Endothelial cell of umbilical vein (primary cell): ENCODE measurements around the gene RTCB. TPM values are rescaled to one million over a fixed set of nuclear protein-coding genes. Genes with fewer than 3 reads are reported as not detected.
A peak's percentile ranks its signal among the peaks of the same experiment; 100 is the strongest.

ENCODE experiments used
- BruUV-seq: library from RNA; stranded (reverse); fragments of 400-500 nt; replicated peaks from 2 replicates; lab custom pipeline; 2021; lab: Mats Ljungman, UMichigan
- CTCF ChIA-PET: fragments of 300-600, 350-600 bp; sonication (Branson Sonifier 250); formaldehyde crosslinking; loops from one replicate; lab custom pipeline; 2021; ENCODE audit warnings: antibody characterized with exemption, inconsistent platforms; lab: Charles Lee
- POLR2A ChIA-PET: fragments of 300-600, 350-600 bp; sonication (Branson Sonifier 250); formaldehyde crosslinking; loops from one replicate; lab custom pipeline; 2021; ENCODE audit warnings: antibody characterized with exemption, inconsistent platforms; lab: Charles Lee
- DNase-seq: peaks from one replicate; pipeline ENCODE4 v3.0.0-alpha.2; 2011; ENCODE audit warnings: low read depth, low spot score
- FAIRE-seq: peaks from 2 replicates; lab custom pipeline; 2011; peaks lifted over from hg19 to GRCh38; lab: Jason Lieb, UNC
- H2AFZ ChIP-seq: 2 replicates; pipeline ENCODE4 v1.6.0; 2012; ENCODE audit warnings: low read depth, low read length, control low read depth, inconsistent platforms
- H3K27ac ChIP-seq: 2 replicates; pipeline ENCODE4 v1.5.1; 2011; ENCODE audit warnings: low read depth, mild to moderate bottlenecking, control low read depth, low read length, moderate library complexity; ENCODE audit not compliant: insufficient read depth
- H3K27me3 ChIP-seq, 2 experiments: 2 replicates each; pipeline versions ENCODE4 v1.6.0 to v1.6.1; 2011; ENCODE audit warnings: low read length in 2 of 2, mixed read lengths in 1 of 2; ENCODE audit not compliant: control insufficient read depth in 2 of 2, insufficient read depth in 2 of 2
- H3K36me3 ChIP-seq, 2 experiments: 2 replicates in 1 of 2; 3 replicates in 1 of 2; pipeline ENCODE4 v1.5.1; 2011; ENCODE audit warnings: low read length in 2 of 2, mild to moderate bottlenecking in 1 of 2, moderate library complexity in 1 of 2; ENCODE audit not compliant: control insufficient read depth in 2 of 2, insufficient read depth in 2 of 2; ENCODE audit errors: extremely low read depth in 1 of 2
- H3K4me1 ChIP-seq: 3 replicates; pipeline ENCODE4 v1.5.1; 2011; ENCODE audit warnings: mild to moderate bottlenecking, low read length; ENCODE audit not compliant: control insufficient read depth, insufficient read depth; ENCODE audit errors: extremely low read depth
- H3K4me2 ChIP-seq: 2 replicates; pipeline ENCODE4 v1.6.1; 2011; ENCODE audit warnings: low read length, control low read depth, mixed read lengths; ENCODE audit not compliant: insufficient read depth
- H3K4me3 ChIP-seq, 3 experiments: fragments of 200-600 bp in 1 of 3; sonication (generic), shearing (Covaris generic) in 1 of 3; replicated peaks in 1 of 3; 2 replicates each; pipeline ENCODE4 v1.5.1; 2011 to 2016; ENCODE audit warnings: control low read depth in 3 of 3, low read length in 3 of 3, mild to moderate bottlenecking in 2 of 3, inconsistent platforms in 1 of 3, low read depth in 1 of 3, moderate library complexity in 1 of 3; ENCODE audit not compliant: insufficient read depth in 1 of 3
- H3K79me2 ChIP-seq: 2 replicates; pipeline ENCODE4 v1.6.0; 2012; ENCODE audit warnings: low read length, inconsistent platforms; ENCODE audit not compliant: control insufficient read depth, insufficient read depth
- H3K9ac ChIP-seq: replicated peaks from 2 replicates; pipeline ENCODE3; 2011; ENCODE audit warnings: low read length, control low read depth; ENCODE audit not compliant: insufficient read depth; ENCODE audit errors: extremely low read depth
- H3K9me1 ChIP-seq: replicated peaks from 3 replicates; pipeline ENCODE4 v1.6.0; 2011; ENCODE audit warnings: mild to moderate bottlenecking, low read length; ENCODE audit not compliant: control insufficient read depth, insufficient read depth; ENCODE audit errors: extremely low read depth
- H3K9me3 ChIP-seq: replicated peaks from 2 replicates; pipeline ENCODE4 v1.5.1; 2012; ENCODE audit warnings: low read length, inconsistent platforms; ENCODE audit not compliant: control insufficient read depth, insufficient read depth
- H4K20me1 ChIP-seq: replicated peaks from 2 replicates; pipeline ENCODE3; 2011; ENCODE audit warnings: mild to moderate bottlenecking, low read length; ENCODE audit not compliant: control insufficient read depth, insufficient read depth; ENCODE audit errors: extremely low read depth
- EZH2 ChIP-seq: IDR thresholded peaks from 2 replicates; pipeline ENCODE4 v1.6.1; 2012; ENCODE audit warnings: borderline replicate concordance, low read depth, mild to moderate bottlenecking, moderate library complexity, low read length, inconsistent platforms; ENCODE audit not compliant: severe bottlenecking
- FOS ChIP-seq: IDR thresholded peaks from 2 replicates; pipeline ENCODE4 v1.6.1; 2011; ENCODE audit warnings: mild to moderate bottlenecking, low read length, moderate library complexity, borderline replicate concordance; ENCODE audit not compliant: insufficient read depth
- GATA2 ChIP-seq: IDR thresholded peaks from 2 replicates; pipeline ENCODE4 v1.7.0; 2011; ENCODE audit warnings: low read depth, mild to moderate bottlenecking, moderate library complexity, mixed read lengths, low read length; ENCODE audit not compliant: insufficient read length, insufficient read depth
- JUN ChIP-seq: IDR thresholded peaks from 2 replicates; pipeline ENCODE4 v1.6.1; 2011; ENCODE audit warnings: borderline replicate concordance, low read depth; ENCODE audit not compliant: insufficient read length, insufficient read depth
- MYC ChIP-seq: IDR thresholded peaks from one replicate; pipeline ENCODE4 v1.6.1; 2011; ENCODE audit warnings: mild to moderate bottlenecking, low read depth, low read length
- POLR2A ChIP-seq: IDR thresholded peaks from 2 replicates; pipeline ENCODE4 v1.6.1; 2012; ENCODE audit warnings: low read depth, mild to moderate bottlenecking, control low read depth, low read length
- POLR2AphosphoS5 ChIP-seq: IDR thresholded peaks from 2 replicates; pipeline ENCODE4 v1.6.1; 2012; ENCODE audit warnings: low read depth, mild to moderate bottlenecking, control low read depth, low read length, moderate library complexity; ENCODE audit not compliant: insufficient read depth
- dilution Hi-C: fragments of 300-500 bp; cut with MboI; formaldehyde crosslinking; loops from one replicate; pipeline ENCODE4 v1.15.0; 2019; ENCODE audit warnings: low sequenced_read_pairs; ENCODE audit not compliant: extremely low pct_ligation_motif_present
- intact Hi-C: fragments of 100-400 bp; cut with micrococcal nuclease; formaldehyde crosslinking; loops from one replicate; pipeline ENCODE4 v1.10.0; 2022
- polyA plus RNA-seq, 4 experiments: library from polyadenylated mRNA; depleted of rRNA in 3 of 4; stranded (reverse) in 3 of 4; unstranded in 1 of 4; fragments of >200 nt; gene quantifications; 2 replicates each; pipeline versions ENCODE4 v1.2.1 to v1.2.3, GENCODE V29; 2011 to 2012; ENCODE audit warnings: missing spikeins in 1 of 4
- total RNA-seq: library from RNA; stranded (reverse); gene quantifications from 2 replicates; pipeline ENCODE4 v1.2.3, GENCODE V29; 2021
- TF ChIP-seq, protein P1 (sequence below): IDR thresholded peaks from 2 replicates; pipeline ENCODE4 v1.6.1; 2011; ENCODE audit not compliant: insufficient read depth, insufficient read length
- TF ChIP-seq, protein P2 (sequence below), 2 donors: IDR thresholded peaks; 1 replicate in 1 of 2; 2 replicates in 1 of 2; pipeline ENCODE4 v1.5.1; 2011; ENCODE audit warnings: low read length in 2 of 2, mild to moderate bottlenecking in 2 of 2, moderate library complexity in 2 of 2, control low read depth in 1 of 2, inconsistent platforms in 1 of 2, low read depth in 1 of 2; ENCODE audit not compliant: insufficient read depth in 1 of 2; ENCODE audit errors: extremely low read depth in 1 of 2

RTCB gene
- total and polyA plus RNA-seq, 2 donors (not counting 3 experiments of a cell fraction or from before 2014, with no cell fraction given) = 98.7 to 100 TPM

DNA sequence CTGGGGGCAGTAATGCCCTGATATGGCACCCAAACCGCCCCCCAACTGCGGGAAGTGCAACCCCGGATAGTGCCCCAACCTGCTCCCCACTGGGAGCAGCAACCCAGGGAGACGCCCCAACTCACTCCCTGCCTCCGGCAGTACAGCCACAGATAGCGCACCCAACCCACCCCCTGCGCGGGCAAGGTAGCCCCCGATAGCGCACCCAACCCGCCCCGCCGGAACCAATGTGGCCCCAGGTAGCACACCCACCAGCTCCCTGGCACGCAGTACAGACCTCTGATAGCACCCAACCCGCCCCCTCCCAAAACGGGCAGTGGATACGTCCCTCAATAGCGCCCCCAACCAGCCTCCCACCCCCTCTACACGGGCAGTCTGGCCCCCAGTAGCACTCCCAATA lies 58.2 kb downstream of the RTCB start:
- no peak for FAIRE-seq

More for the DNA sequence above, 58.2 kb downstream of the RTCB start:
- H3K36me3 ChIP-seq = no peaks in the 10 kb centered on the region
- H3K27me3 ChIP-seq = no peaks in the 10 kb centered on the region
- TF ChIP-seq MYC (no peak), GATA2 (no peak), FOS (no peak), JUN (no peak), POLR2A (no peak), EZH2 (no peak), POLR2AphosphoS5 (no peak)
- TF ChIP-seq, protein P1, sequence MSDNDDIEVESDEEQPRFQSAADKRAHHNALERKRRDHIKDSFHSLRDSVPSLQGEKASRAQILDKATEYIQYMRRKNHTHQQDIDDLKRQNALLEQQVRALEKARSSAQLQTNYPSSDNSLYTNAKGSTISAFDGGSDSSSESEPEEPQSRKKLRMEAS = no peak
- TF ChIP-seq, protein P2, sequence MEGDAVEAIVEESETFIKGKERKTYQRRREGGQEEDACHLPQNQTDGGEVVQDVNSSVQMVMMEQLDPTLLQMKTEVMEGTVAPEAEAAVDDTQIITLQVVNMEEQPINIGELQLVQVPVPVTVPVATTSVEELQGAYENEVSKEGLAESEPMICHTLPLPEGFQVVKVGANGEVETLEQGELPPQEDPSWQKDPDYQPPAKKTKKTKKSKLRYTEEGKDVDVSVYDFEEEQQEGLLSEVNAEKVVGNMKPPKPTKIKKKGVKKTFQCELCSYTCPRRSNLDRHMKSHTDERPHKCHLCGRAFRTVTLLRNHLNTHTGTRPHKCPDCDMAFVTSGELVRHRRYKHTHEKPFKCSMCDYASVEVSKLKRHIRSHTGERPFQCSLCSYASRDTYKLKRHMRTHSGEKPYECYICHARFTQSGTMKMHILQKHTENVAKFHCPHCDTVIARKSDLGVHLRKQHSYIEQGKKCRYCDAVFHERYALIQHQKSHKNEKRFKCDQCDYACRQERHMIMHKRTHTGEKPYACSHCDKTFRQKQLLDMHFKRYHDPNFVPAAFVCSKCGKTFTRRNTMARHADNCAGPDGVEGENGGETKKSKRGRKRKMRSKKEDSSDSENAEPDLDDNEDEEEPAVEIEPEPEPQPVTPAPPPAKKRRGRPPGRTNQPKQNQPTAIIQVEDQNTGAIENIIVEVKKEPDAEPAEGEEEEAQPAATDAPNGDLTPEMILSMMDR (IDR thresholded peaks at IDR 0.05; ENCODE audit: extremely low read depth in 1 of 2, insufficient read depth in 1 of 2, low read depth in 1 of 2, low read length in 2 of 2) = no peak
- no peak overlapping the region for H3K4me2 ChIP-seq
- H3K4me1 ChIP-seq = peaks cover 5% of the 10 kb centered on the region
- dilution Hi-C loops (no loop called here), intact Hi-C loops (loop anchor here (1.0 kb wide), 2 partner anchors 9 to 23 kb away; no protein-coding TSS in a partner anchor)
- no peak for DNase-seq
- H3K9ac ChIP-seq = no peak overlapping the region
- H3K4me3 ChIP-seq = peak overlapping the region in 1 of 3 experiments; percentile 50
- ChIA-PET CTCF (interaction anchor here (0.7 kb wide), 1 partner anchor 22 kb away, joined by 3 read pairs; no protein-coding TSS in a partner anchor), POLR2A (no interaction called here)
- H3K9me1 ChIP-seq = no peaks in the 10 kb centered on the region
- H3K9me3 ChIP-seq = no peaks in the 10 kb centered on the region
- no peaks in the 10 kb centered on the region for H4K20me1 ChIP-seq
- H2AFZ ChIP-seq = no peak overlapping the region
- H3K27ac ChIP-seq = no peak overlapping the region
- BruUV-seq = no TSS peak
- H3K79me2 ChIP-seq = peaks cover 21% of the 10 kb centered on the region
